ACHN (cell line): ENCODE results near the gene RNLS.

Experiments
- DNase-seq: peaks from one replicate; pipeline ENCODE4 v3.0.0-alpha.2; 2015
- in situ Hi-C: cut with HindIII; loops from 2 replicates; pipeline ENCODE4 v1.10.0; 2017; ENCODE audit warnings: low sequenced_read_pairs, low pct_ligation_motif_present, low pct_unique_long_range_greater_than_20kb

The RNLS gene

DNA sequence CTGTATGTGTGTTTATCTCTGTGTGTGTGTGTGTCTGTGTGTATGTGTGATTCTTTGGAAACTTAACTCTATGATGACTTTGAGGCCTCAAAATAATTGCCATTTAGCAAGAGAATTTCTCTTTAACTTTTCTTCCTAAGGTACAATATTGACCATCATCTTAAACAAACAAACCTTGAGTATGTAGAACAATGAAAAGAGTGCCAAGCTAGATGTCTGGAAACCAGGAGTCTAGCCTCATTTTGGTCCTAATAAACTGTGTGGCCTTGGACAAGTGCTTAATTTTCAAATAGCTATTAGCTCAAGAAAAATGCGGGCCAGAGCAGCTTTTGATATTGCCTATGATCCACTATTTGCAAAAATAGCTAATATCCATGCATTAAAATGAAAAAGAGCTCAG lies 119.3 kb downstream of the RNLS start:
- no peak for DNase-seq
- in situ Hi-C loops = no loop called here

DNA sequence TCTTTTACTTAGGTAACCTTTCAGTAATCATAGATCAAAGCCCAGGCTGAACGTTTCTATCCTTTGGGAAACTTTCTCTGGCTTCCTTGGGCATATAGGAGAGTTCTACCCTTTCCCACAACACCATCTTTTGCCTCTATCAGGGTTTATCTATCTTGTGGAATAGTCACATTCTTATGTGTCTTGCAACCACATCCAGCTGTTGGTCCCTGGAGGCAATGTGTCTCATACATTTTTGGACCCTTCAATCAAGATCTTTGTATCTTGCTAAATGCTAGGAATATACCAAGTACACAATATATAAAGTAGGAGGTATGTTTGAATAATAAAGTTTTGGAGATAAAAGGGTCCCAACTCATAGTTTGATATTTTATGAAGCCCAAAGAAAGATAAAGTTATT lies 121.7 kb downstream of the RNLS start:
- no peak for DNase-seq
- in situ Hi-C loops = no loop called here

DNA sequence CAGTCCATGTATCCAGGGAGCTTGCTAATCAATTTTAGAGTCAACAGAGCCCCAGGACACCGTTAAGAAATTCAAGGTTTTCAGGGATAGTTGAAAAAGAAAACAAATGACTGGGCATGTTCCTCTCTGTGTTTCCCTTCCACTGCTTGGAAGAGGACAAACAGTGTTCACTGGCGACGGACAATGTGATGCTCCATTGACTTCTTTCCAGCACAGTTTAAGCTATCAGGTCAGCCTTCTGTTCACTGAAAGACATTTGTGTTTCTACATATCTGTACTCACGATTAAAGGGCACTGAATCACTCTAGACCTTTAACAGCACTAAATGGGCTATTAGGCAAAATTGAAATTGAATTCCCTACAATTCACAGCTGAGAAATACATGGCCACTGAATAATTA lies 123.6 kb downstream of the RNLS start:
- no peak for DNase-seq

GRCh38 chr10:88458209-88458608 lies 124.9 kb downstream of the RNLS start:
- DNase-seq = no peak
- in situ Hi-C loops = no loop called here

More for the DNA sequence above, 123.6 kb downstream of the RNLS start:
- in situ Hi-C loops = no loop called here

DNA sequence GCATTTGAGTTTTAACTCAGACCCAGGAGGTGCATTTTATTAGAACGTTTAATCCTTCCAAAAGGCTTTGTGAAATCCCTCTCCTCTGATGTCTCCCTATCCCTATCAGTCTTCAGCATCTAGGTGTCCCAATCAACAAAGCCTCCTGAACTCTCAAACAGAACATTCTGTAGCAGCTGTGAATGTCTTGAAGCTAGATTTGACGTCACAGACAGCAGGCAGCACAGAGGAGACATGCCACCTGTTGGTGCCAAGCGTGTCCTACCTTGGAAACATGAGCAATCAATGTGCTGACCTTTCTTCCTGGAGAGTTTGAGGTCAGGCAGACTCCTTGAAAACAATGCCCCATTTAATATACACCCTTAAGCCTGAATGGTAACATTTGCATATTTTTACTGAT lies 125.5 kb downstream of the RNLS start:
- in situ Hi-C loops = no loop called here
- DNase-seq = no peak

DNA sequence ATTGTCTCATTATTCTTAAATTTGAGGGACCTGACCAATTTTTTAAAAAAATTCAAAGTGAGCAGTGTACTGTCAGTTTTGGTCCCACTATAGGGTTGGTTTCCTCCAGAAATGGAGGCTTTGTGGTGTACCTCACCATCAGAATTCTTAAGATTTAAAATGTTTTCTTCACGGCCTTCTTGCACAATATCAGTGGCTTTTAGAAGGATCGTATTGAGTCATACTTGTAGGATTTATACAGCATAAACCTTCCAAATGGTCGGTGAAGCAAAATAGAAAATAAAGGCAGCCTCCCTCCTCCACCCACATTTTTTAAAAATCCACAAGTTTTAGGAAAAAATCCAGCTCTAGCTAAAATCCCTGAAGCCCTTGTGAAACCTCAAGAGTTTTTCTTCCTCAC lies 126.4 kb downstream of the RNLS start:
- DNase-seq = no peak
- in situ Hi-C loops = no loop called here

- in situ Hi-C loops = no loop called here
- DNase-seq = no peak
These were observed 127.3 kb downstream of the RNLS start for GRCh38 chr10:88455831-88456230.

DNA sequence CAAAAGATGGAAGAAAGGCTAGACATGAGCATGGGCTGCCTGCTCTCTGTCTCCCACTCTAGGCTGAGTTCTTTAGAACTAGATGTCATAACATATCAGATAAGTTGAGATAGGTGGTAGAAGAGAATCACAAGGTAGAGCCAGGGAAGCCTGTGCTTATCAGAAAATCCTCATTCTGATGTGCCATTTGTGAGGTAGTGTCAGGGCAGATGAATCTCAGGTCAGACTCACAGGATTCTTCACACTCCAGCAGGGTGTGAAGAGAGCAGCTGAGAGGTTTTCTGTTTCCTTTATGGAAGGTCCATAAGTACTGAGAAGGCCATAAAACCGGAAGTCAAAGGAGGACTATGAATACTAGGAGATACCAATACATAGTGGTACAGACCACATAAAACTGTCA lies 132.9 kb downstream of the RNLS start:
- in situ Hi-C loops = no loop called here
- DNase-seq = no peak

- DNase-seq = no peak
- in situ Hi-C loops = no loop called here
These were observed 140.4 kb downstream of the RNLS start for GRCh38 chr10:88442716-88443115.

GRCh38 chr10:88440541-88440940 lies 142.6 kb downstream of the RNLS start:
- DNase-seq = no peak
- in situ Hi-C loops = no loop called here

DNA sequence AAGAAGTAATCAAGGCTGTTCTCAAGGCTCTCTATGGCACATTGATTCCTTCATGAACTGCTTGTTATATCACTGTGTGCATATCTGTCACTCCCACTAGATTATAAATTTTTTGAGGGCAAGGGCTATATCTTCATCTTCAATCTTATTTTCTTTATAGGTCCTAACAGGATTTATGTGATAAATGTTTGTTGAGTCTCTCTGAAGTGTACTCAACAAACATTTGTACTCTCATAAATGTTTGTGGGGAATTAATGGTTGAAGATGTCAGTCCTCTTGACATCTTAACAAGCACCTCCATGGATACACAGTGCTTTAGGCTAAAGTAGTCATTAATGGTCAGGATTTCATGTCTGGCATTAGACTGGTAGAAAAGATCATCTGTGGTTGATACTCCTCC lies 143.2 kb downstream of the RNLS start:
- in situ Hi-C loops = no loop called here
- no peak for DNase-seq

- in situ Hi-C loops = no loop called here
- DNase-seq = no peak
These were observed 145.7 kb downstream of the RNLS start for GRCh38 chr10:88437411-88437810.

DNA sequence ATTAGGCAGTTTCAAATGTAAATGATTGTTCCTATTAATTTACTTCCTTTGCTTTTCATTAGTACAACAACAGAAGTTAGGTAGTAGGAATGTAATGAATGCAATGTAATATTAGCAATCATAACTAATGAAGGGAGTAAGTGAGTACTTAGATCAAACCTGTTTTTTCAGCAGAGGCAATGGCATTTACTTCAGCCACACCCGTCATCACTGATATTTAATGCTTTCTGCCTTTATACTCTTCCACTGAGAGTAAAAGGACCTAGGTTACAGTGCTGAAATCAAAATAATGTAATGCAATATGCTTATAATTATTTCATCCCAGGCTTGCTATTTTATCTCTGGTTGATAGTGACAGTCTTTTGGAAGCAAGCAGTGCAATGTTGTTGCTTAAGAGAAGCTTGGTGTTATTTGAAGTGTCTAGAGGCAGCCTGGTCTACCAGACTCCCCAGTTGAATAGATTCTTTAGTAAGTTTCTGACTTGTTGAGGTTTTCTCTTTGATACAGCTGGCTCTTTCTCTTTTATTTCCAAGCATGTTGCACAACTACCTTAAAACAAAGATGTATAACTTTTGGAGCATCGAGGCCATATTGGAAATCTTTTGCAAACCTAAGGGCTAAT lies 149.4 kb downstream of the RNLS start:
- no peak for DNase-seq
- in situ Hi-C loops = no loop called here

- in situ Hi-C loops = no loop called here
These were observed 152.0 kb downstream of the RNLS start for GRCh38 chr10:88431103-88431502.

GRCh38 chr10:88428976-88429375 lies 154.1 kb downstream of the RNLS start:
- DNase-seq = no peak
- in situ Hi-C loops = no loop called here

More at GRCh38 chr10:88431103-88431502, 152.0 kb downstream of the RNLS start:
- DNase-seq = no peak

- in situ Hi-C loops = no loop called here
- no peak for DNase-seq
These were observed 154.7 kb downstream of the RNLS start for GRCh38 chr10:88428442-88428841.

- in situ Hi-C loops = no loop called here
- DNase-seq = no peak
These were observed 156.1 kb downstream of the RNLS start for GRCh38 chr10:88427024-88427423.

DNA sequence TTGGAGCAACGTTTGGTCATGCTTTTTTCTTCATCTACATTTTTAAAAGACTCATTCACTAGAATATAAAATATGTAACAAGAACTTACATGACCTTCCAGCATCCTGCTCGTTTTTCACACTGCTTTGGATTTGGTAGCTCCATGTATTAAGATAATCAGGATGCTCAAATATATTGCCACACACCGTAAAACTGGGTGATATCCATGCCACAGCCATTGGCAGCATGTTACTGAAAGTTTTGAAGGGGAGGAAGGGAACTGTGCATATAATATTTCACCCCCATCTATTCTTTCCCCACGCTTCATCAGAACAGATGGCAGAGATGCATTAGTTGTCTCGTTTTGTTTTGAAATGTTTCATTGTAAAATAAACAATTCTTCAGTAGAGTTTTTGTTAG lies 158.2 kb downstream of the RNLS start:
- in situ Hi-C loops = no loop called here
- no peak for DNase-seq

DNA sequence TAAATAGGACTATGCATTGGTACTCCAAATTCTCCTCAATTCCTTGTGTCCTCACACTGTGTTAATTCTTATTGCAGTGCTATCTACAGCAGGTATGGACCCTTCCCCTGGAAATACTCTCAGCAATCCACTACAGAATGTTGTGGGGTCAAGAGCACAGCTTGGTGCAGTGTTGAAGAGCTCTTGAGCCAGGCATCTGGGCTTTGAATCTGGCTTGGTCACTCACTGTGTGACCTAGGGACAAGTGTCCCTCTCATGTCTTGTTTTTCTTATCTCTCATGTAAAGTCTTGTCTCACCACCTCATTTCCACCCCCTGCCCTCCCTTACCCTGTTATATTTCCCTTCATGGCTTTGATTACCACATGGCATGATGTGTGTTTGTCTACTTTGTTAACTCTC lies 159.4 kb downstream of the RNLS start:
- in situ Hi-C loops = no loop called here
- DNase-seq = no peak

DNA sequence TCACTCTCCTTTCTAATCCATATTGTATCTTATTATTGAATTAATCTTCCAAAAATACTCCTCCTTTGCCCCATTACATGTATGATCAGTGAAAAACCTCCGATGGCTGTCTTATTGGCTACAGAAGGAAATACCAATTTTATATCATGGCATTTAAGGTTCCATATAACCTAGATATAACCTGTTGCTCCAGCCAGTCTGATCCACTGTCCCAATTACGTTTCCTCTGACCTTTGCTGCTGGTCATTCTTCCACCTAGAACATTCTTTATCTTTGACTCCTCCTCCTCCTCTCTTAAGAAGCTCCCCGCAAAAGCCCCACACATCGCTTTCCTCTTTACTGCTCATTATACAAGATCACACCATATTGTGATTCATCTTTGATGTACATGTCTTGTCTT lies 161.5 kb downstream of the RNLS start:
- in situ Hi-C loops = no loop called here
- DNase-seq = no peak

GRCh38 chr10:88418871-88419270 lies 164.2 kb downstream of the RNLS start:
- no peak for DNase-seq
- in situ Hi-C loops = no loop called here
